Uterus (tissue), 4 donors: Measurements from ENCODE around the gene DTYMK. TPM values are rescaled to one million over a fixed set of nuclear protein-coding genes. Genes with fewer than 3 reads are reported as not detected.

Source experiments
- DNase-seq, 2 donors: peaks; one replicate each; pipeline ENCODE4 v3.0.0-alpha.2; 2019 to 2020
- H3K27ac ChIP-seq, 2 donors: fragments of 200-600 bp; sonication (generic); 1 replicate in 1 of 2; 2 replicates in 1 of 2; pipeline ENCODE4 v1.5.1; 2016 to 2018
- H3K27me3 ChIP-seq, 2 donors: fragments of 200-600 bp; sonication (generic); one replicate each; pipeline ENCODE4 v1.5.1; 2018 to 2019; ENCODE audit warnings: control low read depth in 1 of 2
- H3K36me3 ChIP-seq, 2 donors: fragments of 200-600 bp; sonication (generic); one replicate each; pipeline ENCODE4 v1.5.1; 2019; ENCODE audit warnings: control low read depth in 1 of 2
- H3K4me1 ChIP-seq, 2 donors: fragments of 200-600 bp; sonication (generic); one replicate each; pipeline ENCODE4 v1.5.1; 2018 to 2019; ENCODE audit warnings: control low read depth in 1 of 2
- H3K4me3 ChIP-seq, 2 donors: fragments of 200-600 bp; sonication (generic); 1 replicate in 1 of 2; 2 replicates in 1 of 2; pipeline ENCODE4 v1.5.1; 2018 to 2019; ENCODE audit warnings: mild to moderate bottlenecking in 1 of 2
- H3K9me3 ChIP-seq, 2 donors: fragments of 200-600 bp; sonication (generic); one replicate each; pipeline ENCODE4 v1.5.1; 2019; ENCODE audit warnings: control low read depth in 1 of 2
- CTCF ChIP-seq, 4 experiments: fragments of 200-600 bp in 2 of 4; fragments of 450-650 bp in 2 of 4; sonication (generic) in 2 of 4; IDR thresholded peaks; one replicate each; pipeline ENCODE4 v1.5.1; 2016 to 2019; ENCODE audit warnings: antibody characterized with exemption in 4 of 4, mild to moderate bottlenecking in 2 of 4, moderate library complexity in 1 of 4
- POLR2A ChIP-seq, 2 donors: fragments of 450-650 bp; IDR thresholded peaks; one replicate each; pipeline ENCODE4 v1.6.1; 2016; ENCODE audit warnings: antibody characterized with exemption in 2 of 2, mild to moderate bottlenecking in 1 of 2, moderate library complexity in 1 of 2
- intact Hi-C: fragments of 100-400 bp; cut with DNase I; formaldehyde crosslinking; loops from one replicate; pipeline ENCODE4 v1.15.1; 2023; ENCODE audit warnings: low total_unique reads
- total RNA-seq, 4 donors: library from RNA; depleted of rRNA in 3 of 4; stranded (reverse); fragments of >200 nt in 3 of 4; gene quantifications; one replicate each; pipeline versions ENCODE4 v1.1.0 to v1.2.4, GENCODE V29; 2014 to 2023
- donor health status: DM: yes; HTN: yes; CAD: no.

The DTYMK gene
- total RNA-seq, 4 donors from 2014 or later: 0.59 to 17.8 (median 8.4) TPM

- no peaks in the 10 kb centered on the region for H3K27me3 ChIP-seq
- TF ChIP-seq CTCF (IDR thresholded peaks at IDR 0.05) (no peak), POLR2A (IDR thresholded peaks at IDR 0.05) (no peak)
- intact Hi-C loops: no loop called here
- no peaks in the 10 kb centered on the region for H3K36me3 ChIP-seq
- no peak for DNase-seq
- no peak overlapping the region for H3K27ac ChIP-seq
- H3K4me1 ChIP-seq: no peaks in the 10 kb centered on the region
- no peaks in the 10 kb centered on the region for H3K9me3 ChIP-seq
- H3K4me3 ChIP-seq: no peak overlapping the region
Observed at GRCh38 chr2:241706537-241706936, 19.9 kb upstream of the DTYMK start.

GRCh38 chr2:241703032-241703604, 16.5 kb upstream of the DTYMK start:
- intact Hi-C loops: no loop called here
- Histone ChIP-seq H3K4me1 (peaks cover 0 to 6% of the 10 kb centered on the region in 2 donors), H3K4me3 (peak overlapping the region; percentile 39 to 80), H3K36me3 (no peaks in the 10 kb centered on the region), H3K9me3 (no peaks in the 10 kb centered on the region), H3K27ac (peak overlapping the region; percentile 29 to 91), H3K27me3 (no peaks in the 10 kb centered on the region)
- TF ChIP-seq POLR2A (IDR thresholded peaks at IDR 0.05): no peak
- TF ChIP-seq CTCF (IDR thresholded peaks at IDR 0.05): no peak
- no peak for DNase-seq

- H3K9me3 ChIP-seq: no peaks in the 10 kb centered on the region
- H3K27me3 ChIP-seq: no peaks in the 10 kb centered on the region
- H3K4me3 ChIP-seq: peak overlapping the region; percentile 41 to 80
- TF ChIP-seq CTCF (IDR thresholded peaks at IDR 0.05) (peak; percentile 4 to 56 (median 32)), POLR2A (IDR thresholded peaks at IDR 0.05) (no peak)
- H3K27ac ChIP-seq: peak overlapping the region; percentile 91 to 98
- intact Hi-C loops: no loop called here
- H3K4me1 ChIP-seq: peaks cover 0 to 6% of the 10 kb centered on the region in 2 donors
- no peaks in the 10 kb centered on the region for H3K36me3 ChIP-seq
- DNase-seq: peak; percentile 81 to 83
Observed at GRCh38 chr2:241702155-241703031, 15.8 kb upstream of the DTYMK start.

- intact Hi-C loops: no loop called here
- TF ChIP-seq CTCF (IDR thresholded peaks at IDR 0.05) (peak in 1 of 4 experiments; percentile 45), POLR2A (IDR thresholded peaks at IDR 0.05) (peak; percentile 37 to 90)
- peak; percentile 96 to 97 for DNase-seq
- Histone ChIP-seq H3K4me3 (peak within 1 kb of the TSS; percentile 41 to 80), H3K27me3 (no peaks in the 10 kb centered on the region), H3K27ac (peak within 1 kb of the TSS; percentile 91 to 98), H3K9me3 (no peaks in the 10 kb centered on the region), H3K4me1 (peaks cover 0 to 6% of the 10 kb centered on the region in 2 donors), H3K36me3 (no peaks in the 10 kb centered on the region)
Observed at GRCh38 chr2:241701399-241702154, 15.0 kb upstream of the DTYMK start, which contains the start of gene ING5. Gene ING5, plus strand, starts transcription at chr2:241702039. Its CDS starts 27 bp downstream, at chr2:241702066.
